Muscle of leg (tissue), 11 donors: ENCODE measurements around the gene MKLN1. TPM values are rescaled to one million over a fixed set of nuclear protein-coding genes. Genes with fewer than 3 reads are reported as not detected.
"Not testable (repeated sequence)": the region's sequence is repeated elsewhere in the genome, so short reads cannot be mapped to it uniquely, and the experiment has no call there.

Experiments
- DNase-seq: peaks from one replicate; pipeline ENCODE4 v3.0.0; 2013
- H3K27ac ChIP-seq: one replicate; pipeline ENCODE4 v1.5.1; 2013; ENCODE audit warnings: mild to moderate bottlenecking, low read length, control low read depth
- H3K27me3 ChIP-seq: one replicate; pipeline ENCODE4 v1.6.1; 2013; ENCODE audit warnings: low read length; ENCODE audit not compliant: control insufficient read depth, insufficient read depth
- H3K36me3 ChIP-seq: one replicate; pipeline ENCODE4 v1.6.1; 2013; ENCODE audit warnings: low read length; ENCODE audit not compliant: control insufficient read depth, insufficient read depth
- H3K4me1 ChIP-seq: one replicate; pipeline ENCODE4 v1.6.1; 2013; ENCODE audit warnings: low read length; ENCODE audit not compliant: control insufficient read depth, insufficient read depth
- H3K4me3 ChIP-seq: one replicate; pipeline ENCODE4 v1.5.1; 2013; ENCODE audit warnings: low read length, control low read depth
- H3K9me3 ChIP-seq: replicated peaks from 2 replicates; pipeline ENCODE4 v1.6.1; 2013; ENCODE audit warnings: low read depth, low read length; ENCODE audit not compliant: control insufficient read depth
- WGBS: methylation state at CpG from one replicate; pipeline ENCODE4 v1.1.5; 2013; ENCODE audit warnings: missing lambda C conversion rate; ENCODE audit not compliant: insufficient coverage; 5-methylcytosine and 5-hydroxymethylcytosine counted together
- polyA plus RNA-seq, 8 donors: library from polyadenylated mRNA; unstranded; fragments of 120-200 nt; gene quantifications; one replicate each; pipeline versions ENCODE4 v1.2.1 to v1.2.3, GENCODE V29; 2013; ENCODE audit warnings: inconsistent platforms in 1 of 8, low replicate concordance in 1 of 8; ENCODE audit not compliant: insufficient read length in 8 of 8, insufficient read depth in 1 of 8
- total RNA-seq: library from RNA; stranded (reverse); fragments of 120-200 nt; gene quantifications from one replicate; pipeline ENCODE4 v1.2.4, GENCODE V29; 2013

The MKLN1 gene
- total and polyA plus RNA-seq, 9 donors = 11.7 to 36.5 (median 19.8) TPM

DNA sequence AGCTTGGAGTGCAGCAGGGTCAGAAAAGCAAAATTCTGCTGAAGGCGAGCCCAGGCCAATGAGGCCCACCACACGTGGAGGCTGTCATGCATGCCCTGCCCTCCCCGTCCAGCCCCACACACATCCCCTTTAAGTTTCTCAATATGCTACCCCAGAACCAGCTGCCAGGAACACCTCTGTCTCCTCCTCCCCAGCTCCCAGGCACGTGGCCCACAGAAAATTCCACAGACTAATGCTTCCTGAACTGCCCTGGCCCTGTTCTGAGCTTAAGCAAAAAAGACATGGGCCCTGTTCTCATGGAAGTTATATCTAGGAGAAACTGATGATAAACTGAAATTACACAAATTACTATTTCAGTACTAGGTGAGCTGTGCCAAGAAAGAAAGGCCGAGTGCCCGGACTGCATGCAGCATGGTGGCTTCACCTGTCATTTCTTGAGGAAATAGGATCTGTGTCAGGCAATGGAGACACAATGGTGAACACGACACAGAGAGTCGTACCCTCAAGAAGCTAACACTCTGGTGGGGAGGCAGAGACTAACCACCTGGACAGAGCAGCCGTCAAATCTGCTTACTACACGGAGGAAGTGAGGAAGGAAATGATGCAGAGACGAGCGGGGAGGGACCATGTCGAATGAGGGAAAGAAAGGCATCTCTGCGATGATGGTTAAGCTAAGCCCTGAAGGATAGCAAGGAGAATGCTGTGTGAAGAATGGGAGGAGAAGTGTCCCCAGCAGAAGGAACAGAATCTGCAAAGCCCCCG, 184.3 kb downstream of the MKLN1 start:
- Histone ChIP-seq H3K9me3 (no peaks in the 10 kb centered on the region), H3K27ac (peak overlapping the region; percentile 59), H3K4me1 (peaks cover 27% of the 10 kb centered on the region), H3K36me3 (peaks cover 25% of the 10 kb centered on the region), H3K27me3 (no peaks in the 10 kb centered on the region), H3K4me3 (no peak overlapping the region)
- WGBS = 60% methylated on average over 14 of the region's 15 CpGs
- no peak for DNase-seq

DNA sequence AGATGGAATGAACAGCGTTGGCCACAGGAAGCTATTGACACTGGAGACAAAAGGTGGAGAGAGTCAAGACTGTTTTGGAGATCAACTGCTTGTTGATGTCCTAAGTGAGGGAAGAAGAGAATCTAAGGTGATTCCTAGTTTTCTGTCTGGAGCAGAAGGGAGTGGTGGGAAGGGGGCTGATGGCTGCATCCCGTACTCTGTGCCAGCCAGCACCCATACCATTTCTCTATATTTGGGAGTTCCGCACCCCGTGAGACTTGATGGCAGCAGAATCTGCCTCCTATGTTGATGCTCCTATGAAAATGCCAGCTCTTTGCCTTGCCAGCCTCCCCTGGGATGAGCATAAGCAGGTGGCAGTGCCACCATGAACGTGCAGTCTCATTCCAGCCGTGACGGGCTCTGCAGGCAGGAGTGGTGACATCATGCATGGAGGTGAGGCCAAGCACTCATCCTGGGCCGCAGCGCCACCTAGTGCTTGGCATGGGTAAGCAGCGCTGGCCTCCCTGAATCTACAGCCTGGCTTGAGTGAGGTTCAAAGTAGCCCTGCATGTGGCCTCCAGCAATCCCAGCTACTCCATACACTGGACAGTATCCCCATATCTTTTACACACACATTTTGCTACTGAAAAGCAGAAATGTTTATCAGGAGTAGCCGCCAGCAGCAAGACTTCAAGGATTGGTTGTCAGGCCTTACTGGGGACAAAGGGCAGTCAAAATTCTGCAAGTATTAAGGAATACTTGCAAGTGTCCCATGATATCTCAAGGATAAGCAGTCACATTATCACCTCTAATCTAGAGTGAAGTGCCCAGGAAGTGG, 185.8 kb downstream of the MKLN1 start:
- Histone ChIP-seq H3K4me1 (peaks cover 23% of the 10 kb centered on the region), H3K4me3 (no peak overlapping the region), H3K27ac (peak overlapping the region; percentile 83), H3K36me3 (peaks cover 20% of the 10 kb centered on the region), H3K27me3 (no peaks in the 10 kb centered on the region), H3K9me3 (no peaks in the 10 kb centered on the region)
- DNase-seq = peak; percentile 85
- WGBS = 13% methylated on average over 5 of the region's 11 CpGs

DNA sequence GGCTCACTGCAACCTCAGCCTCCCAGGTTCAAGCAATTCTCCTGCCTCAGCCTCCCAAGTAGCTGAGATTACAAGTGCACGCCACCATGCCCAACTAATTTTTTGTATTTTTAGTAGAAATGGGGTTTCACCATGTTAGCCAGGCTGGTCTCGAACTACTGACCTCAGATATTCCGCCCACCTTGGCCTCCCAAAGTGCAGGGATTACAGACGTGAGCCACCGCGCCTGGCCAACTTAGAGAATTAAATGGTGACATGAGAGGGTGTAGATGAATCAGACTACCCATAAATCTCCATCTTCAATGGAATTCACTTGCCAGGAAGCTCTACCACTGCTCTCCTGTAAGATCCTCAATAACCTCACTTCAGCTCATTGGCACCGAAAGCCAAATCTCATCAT, 187.8 kb downstream of the MKLN1 start:
- not testable (repeated sequence) for DNase-seq, H3K27ac ChIP-seq, H3K4me3 ChIP-seq, H3K9me3 ChIP-seq, H3K36me3 ChIP-seq, H3K27me3 ChIP-seq
- peaks cover 23% of the 10 kb centered on the region for H3K4me1 ChIP-seq
- 100% methylated on average over 1 of the region's 7 CpGs for WGBS

DNA sequence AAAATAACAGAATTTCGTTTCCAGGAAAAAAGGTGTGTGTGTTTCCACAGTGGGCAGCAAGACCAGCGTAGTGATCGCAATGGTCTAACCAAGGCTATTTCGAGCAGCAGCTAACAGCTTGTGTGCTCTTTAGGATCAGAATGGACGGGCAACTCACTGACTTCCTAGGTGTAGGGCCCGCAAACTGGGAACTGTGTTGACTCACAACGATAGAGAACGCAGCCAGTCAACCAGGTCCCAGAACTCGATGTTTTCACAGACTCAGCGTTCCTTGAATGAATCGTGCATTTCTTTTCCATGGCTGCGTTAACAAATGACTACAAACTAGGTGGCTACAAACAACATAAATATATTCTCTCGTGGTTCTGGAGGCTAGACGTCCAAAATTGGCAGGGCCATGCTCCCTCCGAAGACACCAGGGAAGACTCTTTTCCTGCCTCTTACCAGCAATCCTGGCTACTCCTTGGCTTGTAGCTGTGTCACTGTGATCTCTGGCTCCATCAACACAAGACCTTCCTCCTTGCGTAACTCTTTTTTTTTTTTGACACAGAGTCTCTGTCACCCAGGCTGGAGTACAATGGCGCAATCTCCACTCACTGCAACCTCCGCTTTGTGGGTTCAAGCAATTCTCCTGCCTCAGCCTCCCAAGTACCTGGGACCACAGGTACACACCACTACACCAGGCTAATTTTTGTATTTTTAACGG, 189.7 kb downstream of the MKLN1 start:
- DNase-seq = no peak
- no peak overlapping the region for H3K27ac ChIP-seq
- H3K4me1 ChIP-seq = peaks cover 24% of the 10 kb centered on the region
- H3K36me3 ChIP-seq = peaks cover 3% of the 10 kb centered on the region
- WGBS = 90% methylated on average over 19 of the region's 19 CpGs
- no peaks in the 10 kb centered on the region for H3K9me3 ChIP-seq
- no peaks in the 10 kb centered on the region for H3K27me3 ChIP-seq
- no peak overlapping the region for H3K4me3 ChIP-seq

DNA sequence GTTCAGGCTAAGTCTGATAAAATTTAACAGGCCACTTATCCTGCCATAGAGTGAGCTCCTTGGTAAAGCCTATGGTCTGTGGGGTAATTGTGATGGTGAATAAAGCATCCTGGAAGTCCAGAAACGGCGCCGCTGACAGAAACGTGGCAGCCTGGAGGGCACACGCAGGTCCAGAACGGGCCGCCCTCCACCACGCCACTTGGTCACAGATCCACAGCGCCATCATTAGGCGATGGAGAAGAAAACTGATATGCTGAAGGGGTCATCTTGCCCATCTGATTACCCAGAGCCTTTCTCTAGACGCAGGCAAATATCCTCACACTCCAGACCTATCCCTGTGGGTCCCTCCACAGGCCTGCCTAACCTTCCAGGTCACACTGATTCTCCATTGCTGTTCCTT, 190.9 kb downstream of the MKLN1 start:
- H3K4me3 ChIP-seq = no peak overlapping the region
- DNase-seq = no peak
- peak overlapping the region; percentile 2 for H3K27ac ChIP-seq
- H3K9me3 ChIP-seq = no peaks in the 10 kb centered on the region
- peaks cover 14% of the 10 kb centered on the region for H3K4me1 ChIP-seq
- WGBS = 86% methylated on average over 10 of the region's 11 CpGs
- no peaks in the 10 kb centered on the region for H3K27me3 ChIP-seq
- peaks cover 3% of the 10 kb centered on the region for H3K36me3 ChIP-seq

DNA sequence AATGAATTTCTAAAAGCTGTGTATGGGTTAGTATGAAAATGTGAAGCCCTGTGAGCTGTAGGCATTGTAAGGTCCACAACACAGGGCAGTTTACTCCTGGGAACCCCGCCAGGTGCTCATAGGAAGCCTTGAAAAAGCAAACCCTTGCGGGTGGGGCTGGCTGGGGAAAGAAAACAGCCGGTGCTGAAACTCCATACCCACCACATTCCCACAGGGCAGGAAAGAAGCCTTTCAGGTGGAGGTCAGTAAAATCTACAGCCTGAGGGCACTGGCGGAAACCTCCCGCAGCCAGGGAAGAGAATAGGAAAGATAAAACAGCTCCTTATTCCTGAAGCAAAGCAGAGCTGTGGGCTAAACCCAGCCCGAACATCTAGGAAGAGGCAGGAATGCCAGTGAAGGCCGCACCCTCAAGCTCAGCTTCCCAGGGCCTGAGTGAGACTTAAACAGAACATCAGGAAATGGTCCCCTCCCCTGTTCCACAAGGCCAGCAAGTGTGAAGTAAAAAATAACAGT, 194.0 kb downstream of the MKLN1 start:
- WGBS = 54% methylated on average over 4 of the region's 7 CpGs
- DNase-seq = no peak

DNA sequence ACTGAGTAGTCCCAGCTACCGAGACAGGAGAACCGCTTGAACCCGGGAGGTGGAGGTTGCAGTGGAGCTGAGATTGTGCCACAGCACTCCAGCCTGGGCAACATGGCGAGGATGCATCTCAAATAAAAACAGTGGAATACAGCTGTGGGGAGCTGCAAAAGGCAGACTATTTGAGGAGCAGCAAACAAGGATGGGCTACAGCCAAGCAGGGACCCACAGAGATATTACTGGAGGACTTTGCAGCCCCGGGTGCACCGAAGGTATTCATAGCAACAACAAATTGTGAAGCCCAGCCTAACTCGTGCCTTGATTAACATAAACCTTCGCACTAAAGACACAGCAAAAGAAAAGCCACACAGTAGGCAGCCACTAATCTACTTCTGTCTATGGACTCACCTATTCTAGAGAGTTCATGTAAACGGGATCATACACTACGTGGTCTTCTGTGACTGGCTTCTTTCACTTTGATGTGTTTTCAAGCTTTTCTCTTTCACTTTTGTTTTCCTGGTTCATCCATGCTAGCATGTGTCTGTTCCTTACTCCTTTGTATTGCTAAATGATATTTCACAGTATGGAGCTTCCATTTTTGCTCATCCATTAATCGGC, 194.8 kb downstream of the MKLN1 start:
- whole genome bisulfite sequencing = 86% methylated on average over 6 of the region's 11 CpGs
- no peak for DNase-seq
- H3K36me3 ChIP-seq = no peaks in the 10 kb centered on the region
- no peaks in the 10 kb centered on the region for H3K27me3 ChIP-seq
- H3K9me3 ChIP-seq = no peaks in the 10 kb centered on the region
- H3K4me1 ChIP-seq = peaks cover 11% of the 10 kb centered on the region
- no peak overlapping the region for H3K4me3 ChIP-seq
- H3K27ac ChIP-seq = peak overlapping the region; percentile 74

More for the DNA sequence above, 194.0 kb downstream of the MKLN1 start:
- Histone ChIP-seq H3K27ac (peak overlapping the region; percentile 74), H3K9me3 (no peaks in the 10 kb centered on the region), H3K36me3 (peaks cover 3% of the 10 kb centered on the region), H3K4me3 (no peak overlapping the region), H3K4me1 (peaks cover 10% of the 10 kb centered on the region), H3K27me3 (no peaks in the 10 kb centered on the region)

DNA sequence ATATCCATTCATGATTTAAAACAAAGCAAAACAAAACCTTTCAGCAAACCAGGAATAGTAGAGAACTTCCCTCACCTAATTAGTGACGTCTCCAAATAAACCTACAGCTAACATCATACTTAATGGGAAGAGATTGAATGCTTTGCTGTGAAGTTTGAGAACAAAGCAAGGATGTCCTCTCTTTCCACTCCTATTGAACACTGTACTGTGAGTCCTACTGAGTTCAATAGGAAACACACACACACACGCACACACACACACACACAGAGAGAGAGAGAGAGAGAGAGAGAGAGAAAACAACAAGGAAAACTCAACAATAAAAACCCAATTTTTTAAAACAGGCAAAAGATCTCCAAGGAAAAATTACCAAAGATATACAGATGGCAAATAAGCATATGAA, 196.4 kb downstream of the MKLN1 start:
- no peaks in the 10 kb centered on the region for H3K36me3 ChIP-seq
- H3K27me3 ChIP-seq = no peaks in the 10 kb centered on the region
- no peak overlapping the region for H3K27ac ChIP-seq
- WGBS = no CpG with 5 or more reads among the region's 2 CpGs
- H3K4me1 ChIP-seq = peaks cover 18% of the 10 kb centered on the region
- no peak overlapping the region for H3K4me3 ChIP-seq
- H3K9me3 ChIP-seq = no peaks in the 10 kb centered on the region
- DNase-seq = peak; percentile 46

DNA sequence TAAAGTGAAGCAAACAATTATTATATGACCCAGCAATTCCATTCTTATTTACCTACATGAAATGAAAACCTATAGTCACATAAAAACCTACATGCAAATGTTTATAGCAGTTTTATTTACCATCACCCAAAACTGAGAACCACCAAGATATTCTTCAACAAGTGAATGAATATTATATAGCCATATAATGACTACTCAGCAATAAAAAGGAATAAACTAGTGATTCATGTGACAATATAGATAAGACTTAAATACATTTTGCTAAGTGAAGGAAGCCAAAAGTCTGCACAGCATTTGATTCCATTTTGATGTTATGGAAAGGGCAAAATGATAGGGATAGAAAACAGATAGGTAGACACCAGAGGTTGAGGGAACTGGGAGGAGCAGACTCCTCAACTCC, 197.0 kb downstream of the MKLN1 start:
- Histone ChIP-seq H3K4me1 (peaks cover 24% of the 10 kb centered on the region), H3K4me3 (no peak overlapping the region), H3K9me3 (no peaks in the 10 kb centered on the region), H3K36me3 (no peaks in the 10 kb centered on the region), H3K27ac (no peak overlapping the region), H3K27me3 (no peaks in the 10 kb centered on the region)
- no peak for DNase-seq
